ENCODE measurements around the gene ACAP1.

- TF ChIP-seq EZH2 (IDR thresholded peaks at IDR 0.05; ENCODE audit: borderline replicate concordance, low read length) (no peak), CTCF (IDR thresholded peaks at IDR 0.05; ENCODE audit: low read length) (no peak)
These were observed 38.0 kb downstream of the ACAP1 start for GRCh38 chr17:7374353-7374752.
